ENCODE results near the gene TDRD7.
"Not testable (repeated sequence)": the region's sequence is repeated elsewhere in the genome, so short reads cannot be mapped to it uniquely, and the experiment has no call there.

The TDRD7 gene

DNA sequence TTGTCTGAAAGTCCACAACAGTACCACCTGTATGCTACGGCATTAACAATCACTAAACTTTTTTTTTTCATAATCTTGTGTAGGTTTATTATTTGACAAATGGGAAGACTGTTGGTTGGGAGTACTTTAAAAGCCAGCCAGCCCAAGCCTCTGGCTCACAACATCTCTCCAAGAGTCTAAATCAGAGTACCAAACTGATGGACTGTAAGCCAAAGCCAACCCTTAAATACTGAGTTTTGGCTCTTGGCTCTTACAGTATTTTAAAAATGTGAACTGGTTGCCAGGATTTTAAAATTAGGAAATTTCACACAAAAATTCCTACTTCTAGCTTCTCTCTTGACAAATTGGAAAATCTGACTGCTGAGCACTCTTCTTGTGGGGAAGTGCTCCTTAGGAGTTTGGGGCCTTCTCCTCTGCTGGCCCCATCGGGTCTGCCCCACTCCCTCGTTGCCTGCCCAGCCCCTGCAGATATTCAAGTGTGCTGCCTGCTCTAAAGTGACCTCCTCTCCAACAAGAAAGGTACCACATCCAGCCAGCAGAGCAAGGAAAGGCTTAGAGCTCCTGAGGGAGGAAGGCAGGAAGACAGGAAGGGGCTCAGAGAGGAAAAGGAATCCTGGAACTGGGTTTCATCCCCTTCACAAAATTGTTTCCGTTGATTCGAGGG lies 67.7 kb downstream of the TDRD7 start:
- no peak for DNase-seq

DNA sequence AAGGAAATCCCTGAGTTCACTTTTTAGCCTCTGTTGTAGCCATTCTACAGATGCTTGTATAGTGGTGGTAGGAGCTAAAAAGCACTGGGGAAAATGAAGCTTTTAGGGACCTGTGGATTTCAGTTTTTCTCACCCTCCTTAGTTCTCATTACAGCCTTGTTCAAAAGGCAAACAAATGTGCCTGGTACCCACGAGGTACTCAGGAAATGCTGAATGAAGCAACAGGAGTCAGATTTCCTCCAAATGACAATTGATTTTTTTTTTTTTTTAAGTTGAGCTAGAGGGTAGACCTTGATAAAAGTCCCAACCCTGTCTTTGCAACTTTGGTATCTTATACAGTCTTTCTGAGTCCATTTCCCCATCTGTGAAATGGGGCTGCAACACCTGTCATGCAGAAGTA lies 68.3 kb downstream of the TDRD7 start:
- no peak for DNase-seq

DNA sequence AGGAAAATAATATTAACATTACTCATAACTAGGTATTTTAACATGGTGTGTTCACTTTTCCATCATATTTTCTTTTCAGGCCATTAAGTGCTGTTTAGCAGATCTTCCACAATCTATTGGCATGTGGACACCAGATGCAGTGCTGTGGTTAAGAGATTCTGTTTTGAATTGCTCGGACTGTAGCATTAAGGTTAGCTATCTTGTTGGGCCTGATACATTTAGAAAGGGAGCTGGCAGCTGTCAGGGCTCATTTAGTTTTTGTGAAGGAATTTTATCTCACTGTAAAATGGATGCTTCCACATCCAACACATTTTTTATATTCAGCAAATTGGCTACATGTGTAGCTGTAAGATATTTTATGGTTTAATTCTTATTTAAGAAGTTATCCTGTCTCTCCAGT lies 68.9 kb downstream of the TDRD7 start:
- no peak for DNase-seq

DNA sequence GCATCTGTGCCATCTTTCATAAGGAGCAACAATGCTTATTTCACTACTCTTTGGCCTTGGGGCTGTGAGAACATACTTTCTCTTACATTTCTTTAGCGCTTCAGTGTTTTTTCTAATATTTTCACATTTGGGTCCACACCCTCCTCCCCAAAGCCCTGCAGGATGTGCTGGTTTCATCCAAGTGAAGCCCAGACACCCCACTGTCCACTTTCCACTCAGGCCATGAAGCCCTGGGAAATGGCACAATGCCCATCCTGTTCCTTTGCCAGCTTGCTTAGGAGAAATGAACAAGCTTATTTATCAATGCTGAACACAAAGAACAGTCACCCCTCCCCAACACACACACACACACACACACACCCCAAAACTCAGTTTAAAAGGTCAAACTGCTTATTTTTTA lies 72.2 kb downstream of the TDRD7 start:
- no peak for DNase-seq

DNA sequence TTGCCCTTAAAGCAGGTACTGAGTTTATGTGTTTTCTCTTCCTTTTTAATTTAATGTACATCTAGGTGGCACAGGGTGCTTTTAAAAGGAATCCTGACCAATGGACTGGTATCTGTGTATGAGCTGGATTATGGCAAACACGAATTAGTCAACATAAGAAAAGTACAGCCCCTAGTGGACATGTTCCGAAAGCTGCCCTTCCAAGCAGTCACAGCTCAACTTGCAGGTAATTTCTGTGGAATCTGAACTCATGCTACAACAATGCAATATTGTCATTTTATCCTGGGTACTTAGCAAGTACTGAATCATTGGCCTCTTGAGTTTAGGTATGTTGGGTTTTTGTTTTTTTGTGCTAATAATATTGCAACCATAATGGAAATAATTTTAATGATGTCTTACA lies 75.2 kb downstream of the TDRD7 start:
- no peak for DNase-seq

DNA sequence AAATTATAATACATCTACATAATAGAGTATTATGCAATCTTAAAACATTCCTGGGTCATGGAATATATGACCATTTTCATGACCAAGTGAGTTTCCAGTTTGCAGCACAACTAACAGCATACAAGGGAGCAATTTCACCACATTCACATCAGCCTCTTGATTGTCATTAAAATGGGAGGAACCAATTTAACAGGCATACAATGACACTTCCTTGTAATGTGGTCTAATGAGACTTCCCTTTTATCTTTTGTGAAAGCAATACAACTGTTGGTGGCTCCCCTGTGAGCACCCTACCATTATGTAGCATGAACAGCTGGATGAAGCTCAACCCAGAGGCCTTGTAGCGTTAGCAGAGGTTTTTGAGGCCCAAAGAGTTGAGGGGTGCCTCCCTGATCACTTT lies 76.0 kb downstream of the TDRD7 start:
- DNase-seq = no peak

DNA sequence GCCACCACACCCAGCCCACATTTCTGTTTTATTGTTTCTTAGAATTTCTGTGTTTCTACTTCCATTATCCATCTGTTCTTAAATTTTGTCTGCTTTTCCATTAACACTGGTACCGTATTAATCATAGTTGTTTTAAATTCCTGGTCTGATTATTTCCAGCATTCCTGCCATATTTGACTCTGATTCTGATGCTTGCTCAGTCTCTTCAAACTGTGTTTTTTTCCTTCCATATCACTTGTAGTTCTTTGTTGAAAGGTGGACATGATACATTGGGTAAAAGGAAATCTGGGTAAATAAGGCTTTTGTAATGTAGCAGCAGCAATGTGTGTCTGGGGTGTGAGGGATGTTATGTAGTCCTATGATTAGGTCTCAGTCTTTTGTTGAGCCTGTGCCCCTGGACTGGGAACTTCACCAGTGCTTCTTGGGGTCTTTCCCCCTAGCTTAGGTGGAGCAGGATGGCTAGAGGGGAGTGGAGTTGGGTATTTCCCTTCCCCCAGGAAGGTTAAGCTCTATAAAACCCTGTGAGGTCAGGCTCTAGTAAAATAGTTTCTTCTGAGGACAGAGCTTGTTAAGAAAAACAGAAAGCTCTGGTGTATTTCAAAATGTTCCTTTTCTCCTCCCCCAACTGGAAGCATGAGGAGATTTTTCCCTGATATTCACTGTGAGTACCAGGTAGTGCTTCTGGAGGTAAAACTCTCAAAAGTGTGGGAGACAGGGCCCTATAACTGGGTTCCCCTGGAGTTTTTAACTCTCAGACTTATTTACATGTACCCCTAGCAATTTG lies 79.5 kb downstream of the TDRD7 start:
- DNase-seq = no peak

DNA sequence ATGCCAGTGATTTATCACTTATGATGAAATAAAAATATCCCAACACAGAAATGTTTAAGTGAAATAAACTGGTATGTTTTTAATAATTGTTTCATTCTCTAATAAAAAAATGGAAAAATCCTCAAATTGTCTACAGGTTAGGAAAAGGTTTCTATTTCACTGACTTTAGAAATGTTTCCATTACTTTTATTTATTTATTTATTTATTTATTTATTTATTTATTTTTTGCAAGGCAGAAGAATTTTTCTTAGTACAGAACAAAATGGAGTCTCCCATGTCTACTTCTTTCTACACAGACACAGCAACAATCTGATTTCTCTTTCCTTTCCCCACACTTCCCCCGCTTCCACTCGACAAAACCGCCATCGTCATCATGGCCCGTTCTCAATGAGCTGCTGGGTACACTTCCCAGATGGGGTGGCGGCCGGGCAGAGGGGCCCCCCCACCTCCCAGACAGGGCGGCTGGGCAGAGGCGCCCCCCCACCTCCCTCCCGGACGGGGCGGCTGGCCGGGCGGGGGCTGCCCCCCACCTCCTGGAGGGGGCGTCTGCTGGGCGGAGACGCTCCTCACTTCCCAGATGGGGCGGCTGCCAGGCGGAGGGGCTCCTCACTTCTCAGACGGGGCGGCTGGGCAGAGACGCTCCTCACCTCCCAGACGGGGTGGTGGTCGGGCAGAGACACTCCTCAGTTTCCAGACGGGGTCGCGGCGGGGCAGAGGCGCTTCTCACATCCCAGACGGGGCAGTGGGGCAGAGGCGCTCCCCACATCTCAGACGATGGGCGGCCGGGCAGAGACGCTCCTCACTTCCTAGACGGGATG lies 85.9 kb downstream of the TDRD7 start:
- DNase-seq = not testable (repeated sequence)

DNA sequence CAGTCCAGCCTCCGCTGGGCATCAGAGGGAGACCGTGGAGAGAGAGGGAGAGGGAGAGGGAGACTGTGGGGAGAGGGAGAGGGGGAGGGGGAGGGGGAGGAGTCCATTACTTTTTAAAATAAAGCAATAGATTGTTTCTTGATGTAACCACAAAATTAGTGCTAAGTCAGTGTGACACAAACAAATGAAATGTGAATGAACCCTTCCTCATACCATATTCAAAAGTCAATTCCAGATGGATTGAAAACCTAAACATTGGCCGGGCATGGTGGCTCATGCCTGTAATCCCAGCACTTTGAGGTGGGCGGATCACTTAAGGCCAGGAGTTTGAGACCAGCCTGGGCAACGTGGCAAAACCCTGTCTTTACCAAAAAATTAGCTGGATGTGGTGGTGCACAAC lies 87.0 kb downstream of the TDRD7 start:
- not testable (repeated sequence) for DNase-seq

DNA sequence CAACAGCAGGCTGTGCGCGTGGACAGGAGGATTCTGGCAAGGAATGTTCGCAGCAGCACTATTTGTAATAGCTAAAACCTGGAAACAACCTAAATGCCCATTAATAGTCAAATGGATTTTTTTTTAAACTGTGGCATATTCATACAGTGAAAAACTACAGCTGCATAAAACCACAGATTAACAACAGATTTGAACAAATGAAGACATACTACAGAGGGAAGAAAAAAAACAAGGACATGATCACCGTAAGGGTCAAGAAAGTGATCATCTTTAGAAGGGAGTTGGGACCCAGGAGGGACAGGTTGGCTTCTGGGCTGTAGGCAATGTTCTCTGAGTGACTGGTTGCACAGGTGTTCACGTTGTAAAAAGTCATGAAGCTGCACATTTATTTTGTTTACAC lies 88.4 kb downstream of the TDRD7 start:
- no peak for DNase-seq

DNA sequence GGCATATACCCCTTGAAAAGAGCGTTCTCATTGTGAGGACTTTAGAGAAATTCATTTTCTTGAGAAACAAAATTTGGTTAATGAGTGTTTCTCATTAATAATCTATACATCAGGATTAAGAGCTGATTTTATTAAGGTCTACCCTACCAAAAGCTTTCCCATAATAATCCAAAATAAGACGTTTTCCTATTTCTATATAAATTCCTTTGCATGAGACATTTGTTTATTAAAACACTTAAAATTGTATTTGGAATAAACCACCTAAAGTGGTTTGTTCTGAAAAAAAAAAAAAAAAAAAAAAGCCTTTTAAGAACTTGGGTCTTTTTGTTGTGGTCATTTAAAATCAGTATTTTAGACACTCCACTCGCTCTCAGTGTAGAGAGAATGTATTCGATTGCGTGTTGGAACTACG lies 88.9 kb downstream of the TDRD7 start:
- no peak for DNase-seq

DNA sequence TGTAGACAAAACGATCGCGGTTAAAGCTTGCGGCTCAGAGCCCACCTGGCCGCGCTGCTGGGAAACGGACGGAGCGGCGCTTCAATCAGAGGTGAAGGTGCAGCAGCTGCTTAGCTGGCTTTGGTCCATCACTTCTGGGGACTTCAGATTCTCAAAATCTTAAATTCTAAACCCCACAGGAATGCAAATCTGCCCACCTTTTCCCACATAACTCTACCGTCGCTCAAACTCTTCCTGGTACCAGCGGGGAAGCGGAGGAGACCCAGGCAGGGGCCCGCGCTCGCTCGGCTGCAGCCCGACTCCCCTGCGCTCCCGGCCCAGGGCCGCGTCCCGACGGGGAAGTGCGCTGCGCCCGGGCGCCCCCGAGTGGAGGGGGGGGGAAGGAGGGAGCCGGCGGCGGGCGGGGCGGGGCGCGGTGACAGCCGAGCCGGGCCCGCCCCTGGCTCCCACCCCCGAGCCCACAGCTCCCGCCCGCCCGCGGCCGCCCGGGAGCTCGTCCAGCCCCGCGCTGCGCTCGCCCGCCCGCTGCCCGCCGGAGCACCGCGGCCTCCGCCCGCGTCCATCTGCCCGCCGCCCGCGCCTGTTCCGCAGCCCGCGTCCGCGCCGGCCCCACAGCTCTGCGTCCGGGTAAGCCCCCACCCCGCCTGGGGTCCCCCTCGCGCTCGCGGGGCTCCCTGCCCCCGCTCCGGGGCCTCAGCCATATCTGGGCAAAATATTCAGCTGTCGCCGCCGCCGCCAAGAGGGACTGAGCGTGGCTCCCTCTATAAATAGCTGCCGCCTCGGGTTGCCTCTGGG lies 89.5 kb downstream of the TDRD7 start, which contains the start of gene TMOD1:
TMOD1 (plus strand) TSS at position 490 of the 795 bp plus-strand sequence. CDS start 22,523 bp downstream, outside the sequence.
- no peak for DNase-seq

DNA sequence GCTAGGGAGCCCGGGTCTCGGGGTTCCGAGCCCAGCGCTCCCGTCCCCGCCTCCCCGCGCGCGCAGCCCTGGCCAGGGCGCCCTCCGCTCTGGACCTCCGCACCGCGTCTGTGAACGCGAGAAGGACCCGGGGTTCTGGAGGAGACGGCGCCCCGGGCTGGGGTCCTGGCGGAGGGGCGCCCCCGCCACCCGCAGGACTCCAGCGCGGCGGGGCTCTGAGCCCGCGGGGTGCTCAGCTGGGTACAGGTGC lies 90.0 kb downstream of the TDRD7 start:
- DNase-seq = no peak

DNA sequence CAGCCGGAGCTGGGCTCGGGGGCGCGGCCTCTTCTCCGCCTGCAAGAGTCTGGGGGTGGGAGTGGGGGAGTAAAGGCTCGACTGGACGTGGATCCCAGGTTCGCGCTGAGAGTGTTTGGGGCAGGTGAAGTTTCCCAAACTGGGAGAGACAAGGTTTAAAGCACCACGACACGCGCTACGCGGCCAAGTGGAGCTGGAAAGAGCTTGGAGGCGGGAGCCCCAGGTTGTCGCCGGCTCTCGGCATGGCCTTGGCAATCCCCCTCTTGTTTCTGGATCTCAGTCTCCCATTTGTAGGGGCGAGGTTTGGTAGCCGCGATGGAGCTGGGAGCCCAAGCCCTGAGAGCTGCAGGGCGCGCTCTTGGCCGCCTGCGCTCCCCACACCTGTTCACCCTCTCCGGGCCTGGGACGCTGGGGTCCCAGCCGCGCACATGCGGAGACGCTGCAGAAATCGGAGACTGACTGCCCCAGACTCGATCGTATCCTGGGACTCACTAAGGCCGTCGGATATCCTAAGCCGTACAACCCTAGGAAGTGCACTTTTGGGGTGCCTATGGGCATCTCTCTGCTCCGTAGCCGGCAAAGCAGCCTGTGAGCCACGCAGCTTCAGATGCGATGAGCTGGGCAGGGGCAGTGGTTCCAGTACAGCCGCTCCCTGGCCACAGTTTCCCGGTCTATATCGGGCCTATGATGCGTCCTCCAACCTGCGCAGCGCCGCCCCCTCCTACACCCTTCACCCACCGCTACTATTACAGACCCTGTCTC lies 90.5 kb downstream of the TDRD7 start:
- no peak for DNase-seq

DNA sequence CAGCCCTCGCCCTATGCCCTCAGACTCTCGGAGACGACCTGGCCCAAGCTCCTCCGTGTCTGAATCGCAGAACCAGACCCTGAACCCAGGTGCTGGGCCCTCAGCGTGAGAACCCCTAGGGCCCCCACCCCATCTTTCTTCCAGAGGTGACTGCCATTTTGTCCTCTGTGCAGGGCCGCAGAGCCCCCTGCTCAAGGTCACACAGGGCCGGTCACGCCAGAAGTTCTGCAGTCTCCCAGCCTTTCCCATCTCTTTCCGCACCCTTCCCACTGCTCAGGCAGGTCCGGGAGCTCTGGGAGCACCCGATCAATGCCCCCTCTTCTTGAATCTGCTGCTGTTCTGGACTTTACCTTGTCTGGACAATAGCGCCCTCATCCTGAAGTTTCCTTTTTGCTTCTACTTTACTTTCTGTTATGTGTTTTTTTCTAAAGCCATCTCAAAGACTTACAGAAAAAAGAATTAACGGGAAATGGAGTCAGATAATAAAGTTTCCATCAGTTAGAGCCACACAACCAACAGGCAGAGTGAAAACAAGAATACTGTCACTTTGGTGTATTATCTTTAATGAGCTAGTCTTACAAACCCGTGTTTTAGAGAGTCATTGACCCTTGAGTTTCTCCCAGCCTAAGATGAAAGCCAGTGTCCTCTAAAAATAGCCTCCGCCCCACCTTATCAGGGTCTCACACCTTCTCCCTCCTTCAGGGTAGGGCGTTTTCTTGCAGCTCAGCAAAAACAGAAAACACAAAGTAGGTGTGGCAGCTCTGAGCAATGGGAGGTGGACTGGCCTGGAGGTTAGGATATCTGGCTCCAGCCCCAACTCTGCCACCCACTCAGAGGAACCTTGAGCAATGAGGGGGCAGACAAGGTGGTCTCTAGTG lies 91.3 kb downstream of the TDRD7 start:
- no peak for DNase-seq

DNA sequence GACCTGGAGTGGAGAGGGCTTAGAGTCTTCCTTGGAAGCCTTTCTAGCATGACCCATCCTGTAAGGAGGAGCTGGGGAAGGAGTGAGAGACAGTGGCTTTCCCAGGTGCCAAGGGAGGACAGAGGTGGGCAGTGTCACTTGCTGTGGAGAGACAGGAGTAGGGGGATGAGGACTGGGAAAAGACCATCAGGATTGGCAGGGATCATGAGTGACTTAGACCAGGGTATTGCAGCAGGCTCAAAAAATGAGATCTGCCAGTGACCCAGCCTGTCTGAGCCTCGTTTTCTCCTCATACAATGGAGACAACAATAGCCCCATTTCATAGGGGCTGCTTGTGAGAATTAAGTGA lies 91.9 kb downstream of the TDRD7 start:
- no peak for DNase-seq

DNA sequence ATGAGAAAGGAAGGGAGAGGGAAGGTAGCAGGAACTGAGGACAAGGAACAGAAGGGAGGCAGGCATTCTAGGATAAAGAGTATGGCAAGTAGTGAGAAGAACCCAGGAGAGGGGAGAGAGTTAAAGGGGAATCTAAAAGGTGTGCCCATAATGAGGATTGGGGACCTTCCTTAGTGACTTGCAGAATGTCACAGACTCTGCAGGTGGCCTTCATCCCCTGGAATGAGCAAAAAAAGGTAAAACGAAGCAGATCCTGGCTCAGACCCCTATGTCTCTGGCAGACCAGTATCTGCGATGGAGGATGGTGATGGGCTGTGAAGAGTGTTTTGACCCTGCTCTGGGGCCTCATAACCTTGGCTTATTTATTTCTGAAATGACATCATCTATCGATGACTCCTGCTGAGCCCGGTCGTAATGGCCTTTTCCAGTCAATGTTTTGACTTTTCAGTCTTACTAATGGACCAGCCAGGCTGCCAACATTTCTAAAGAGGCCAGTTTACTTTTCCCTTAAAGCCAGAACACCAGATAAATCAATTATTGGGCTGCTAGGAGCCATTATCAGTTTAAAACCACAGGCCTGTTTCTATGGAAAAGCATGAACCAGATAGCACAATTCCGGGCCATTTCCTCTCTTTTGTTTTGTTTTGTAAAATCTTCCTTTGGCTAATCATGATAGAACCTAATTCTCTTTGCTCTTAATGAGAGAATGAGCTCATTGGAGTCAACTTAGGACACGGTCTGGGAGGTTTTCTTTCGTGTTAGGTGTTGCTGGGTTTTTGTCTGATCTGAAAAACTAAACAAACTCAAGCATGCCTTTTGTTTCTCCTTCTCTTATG lies 92.7 kb downstream of the TDRD7 start:
- DNase-seq = no peak

DNA sequence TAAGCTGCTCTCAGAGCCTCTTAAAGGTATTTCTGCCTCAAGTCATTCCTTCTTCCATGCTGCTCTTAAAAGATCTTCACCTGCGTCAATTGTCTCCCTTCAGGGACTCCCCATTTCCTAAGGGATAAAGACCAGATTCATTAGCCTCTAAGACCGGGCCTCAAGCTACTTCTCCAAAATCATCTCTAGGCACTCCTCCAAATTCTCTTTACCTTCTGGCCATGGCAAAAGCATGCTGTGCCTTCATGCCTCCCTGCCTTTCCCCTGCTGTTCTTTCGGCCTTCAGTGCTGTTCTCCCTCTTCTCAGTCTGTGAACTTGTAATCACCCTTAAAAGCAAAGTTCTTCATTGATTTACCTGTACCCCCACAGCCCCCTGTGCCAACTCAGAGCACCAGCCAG lies 93.9 kb downstream of the TDRD7 start:
- no peak for DNase-seq

DNA sequence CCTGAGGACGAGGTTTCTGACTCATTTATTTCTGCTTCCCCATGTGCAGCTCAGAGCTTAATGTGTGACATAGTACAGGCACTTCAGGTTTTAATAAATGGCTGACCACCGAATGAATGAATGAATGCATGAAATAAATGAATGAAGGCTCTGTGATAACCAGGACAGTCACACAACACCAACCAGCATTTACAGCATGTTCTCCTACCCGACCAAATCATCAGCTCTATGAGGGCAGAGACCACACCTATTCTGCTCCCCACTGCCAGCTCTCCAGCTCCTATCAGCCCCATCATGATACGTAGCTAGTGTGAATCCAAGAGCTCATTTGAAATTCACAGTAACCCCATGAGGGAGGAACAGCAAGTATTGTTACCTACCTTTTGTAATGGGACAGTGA lies 94.4 kb downstream of the TDRD7 start:
- DNase-seq = no peak

DNA sequence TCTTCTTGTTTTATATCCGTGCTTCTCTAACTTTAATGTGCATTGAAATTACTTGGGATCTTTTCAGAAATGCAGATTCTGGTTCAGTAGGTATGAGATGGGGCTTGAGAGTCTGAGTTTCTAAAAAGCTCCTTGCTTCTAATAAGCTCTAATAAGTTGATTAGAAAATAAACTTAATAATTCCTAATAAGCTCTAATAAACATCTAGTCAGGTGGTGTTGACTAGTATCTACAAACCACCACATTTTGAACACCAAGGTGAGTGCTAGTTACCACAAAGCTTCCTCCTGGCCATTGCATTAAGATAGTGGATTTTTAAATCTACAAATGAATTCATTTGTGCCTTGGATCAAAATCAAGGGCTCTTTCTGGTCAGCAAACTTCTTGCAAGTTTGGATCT lies 94.9 kb downstream of the TDRD7 start:
- DNase-seq = no peak

Measured in amniotic stem cell (primary cell).